GM13976 (cell line): ENCODE results near the gene ATRIP.

ENCODE experiments used
- DNase-seq: peaks from one replicate; pipeline ENCODE4 v3.0.0; 2012; ENCODE audit warnings: low spot score
- CTCF ChIP-seq: IDR thresholded peaks from 2 replicates; pipeline ENCODE4 v1.5.1; 2012; ENCODE audit warnings: borderline replicate concordance, mild to moderate bottlenecking; ENCODE audit not compliant: insufficient read depth; ENCODE audit errors: extremely low read depth, missing control alignments, control extremely low read depth
- in situ Hi-C: fragments of 300-500 bp; cut with MboI; formaldehyde crosslinking; loops from one replicate; pipeline ENCODE4 v1.12.0; 2022; ENCODE audit warnings: low sequenced_read_pairs, mixed read lengths, inconsistent platforms; ENCODE audit not compliant: unreplicated experiment

Gene ATRIP

DNA sequence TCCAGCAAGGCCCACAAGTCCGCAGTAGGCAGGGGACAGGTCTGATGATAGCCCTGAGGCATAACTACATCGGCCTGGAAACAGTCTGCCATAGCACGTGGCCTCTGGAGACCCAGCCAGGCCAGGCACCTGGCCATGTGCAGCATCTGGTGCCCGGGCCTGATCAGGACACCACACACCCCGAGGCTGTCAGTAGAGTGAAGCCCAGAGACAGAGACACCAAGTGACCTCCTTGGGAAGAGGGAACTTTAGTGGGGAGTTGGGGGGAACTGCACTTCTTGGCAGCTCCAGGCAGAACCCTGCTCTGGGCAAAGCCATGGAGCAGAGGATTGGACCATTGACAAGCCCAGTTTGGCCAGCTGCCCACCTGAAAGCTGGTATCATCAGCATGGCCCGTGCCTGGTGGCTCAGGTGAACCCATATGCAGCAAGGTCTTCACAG is 56.2 kb downstream of the ATRIP start:
- in situ Hi-C loops = no loop called here
- DNase-seq = no peak
- no peak for TF ChIP-seq CTCF

DNA sequence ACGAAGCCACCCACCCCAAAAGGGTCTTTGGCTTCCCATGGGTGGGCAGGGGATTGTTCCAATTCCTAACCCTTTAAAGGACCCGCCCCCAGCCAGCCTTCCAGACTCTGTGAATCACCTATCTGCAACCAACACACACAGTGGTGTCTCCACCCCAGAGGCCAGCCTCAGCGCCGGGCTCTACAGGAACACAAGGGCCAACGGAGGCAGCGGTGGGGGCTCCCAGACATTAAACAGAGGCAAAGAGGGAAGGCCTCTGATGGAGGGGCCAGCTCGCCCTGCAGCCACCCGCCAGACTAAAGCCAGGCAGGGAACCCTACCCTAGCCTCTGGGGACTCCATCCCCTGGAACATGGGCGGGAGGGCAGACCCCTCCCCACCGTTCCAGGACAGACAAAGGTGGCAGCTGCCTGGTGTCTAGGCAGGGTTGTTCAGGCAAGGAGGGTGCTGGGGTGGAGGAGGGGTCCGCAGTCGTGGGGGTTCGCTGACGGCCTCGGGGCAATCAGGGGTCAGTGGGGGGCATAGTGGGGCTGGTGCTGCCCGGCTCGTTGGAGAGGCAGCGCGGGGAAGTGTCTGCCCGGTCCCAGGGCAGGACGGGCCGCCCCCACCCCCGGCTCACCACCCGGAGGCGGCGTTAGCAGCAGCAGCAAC is 57.0 kb downstream of the ATRIP start:
- peak; percentile 27 for DNase-seq
- no peak for TF ChIP-seq CTCF
- in situ Hi-C loops = no loop called here

DNA sequence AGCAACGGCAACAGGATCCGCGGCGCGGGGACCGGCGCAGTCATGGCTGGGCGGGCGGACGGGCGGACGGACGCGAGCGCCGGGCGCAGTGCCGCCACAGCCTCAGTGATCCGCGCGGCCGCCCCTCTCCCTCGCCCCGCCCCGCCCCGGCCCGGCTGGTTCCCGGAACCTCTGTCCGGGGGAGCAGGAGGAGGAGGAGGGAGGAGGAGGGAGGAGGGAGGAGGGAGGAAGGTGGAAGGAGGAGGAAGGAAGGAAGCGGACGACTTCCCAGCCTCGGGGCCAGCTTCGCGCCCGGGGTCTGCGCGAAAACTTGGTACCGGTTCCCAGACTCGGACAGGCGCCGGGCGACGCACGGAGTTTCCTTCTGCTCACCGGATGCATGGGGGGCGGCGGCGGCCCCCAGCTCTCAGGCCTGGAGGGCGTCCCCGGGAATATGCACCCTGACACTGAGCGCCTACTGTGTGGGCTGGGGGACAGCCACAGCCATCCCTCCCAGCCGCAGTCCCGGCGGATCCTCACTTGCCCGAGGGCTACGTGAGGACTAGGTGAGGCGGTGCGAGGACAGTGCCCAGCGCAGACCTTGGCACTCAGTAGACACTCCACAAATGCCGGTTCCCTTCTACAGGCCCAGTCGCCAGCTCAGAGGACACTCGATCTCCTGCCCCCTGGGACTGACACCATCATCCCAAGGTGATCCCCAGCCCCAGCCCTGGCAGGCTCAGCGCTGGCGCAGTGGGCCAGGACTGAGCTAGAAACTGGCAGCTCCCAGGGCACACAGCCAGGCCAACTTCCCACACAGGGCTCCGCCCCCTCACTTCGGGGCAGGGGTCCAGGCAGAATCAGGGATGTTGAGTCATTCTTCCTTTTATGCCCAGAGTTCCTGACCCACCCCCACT is 57.8 kb downstream of the ATRIP start, which contains the start of gene SHISA5:
SHISA5 (minus strand) TSS at position 124 of the 896 bp plus-strand sequence; CDS start at position 44, 80 bp downstream.
- TF ChIP-seq CTCF = no peak
- in situ Hi-C loops = no loop called here
- DNase-seq = peak; percentile 82

- no peak for DNase-seq
- no peak for TF ChIP-seq CTCF
Observed at GRCh38 chr3:48505146-48505545, 58.6 kb downstream of the ATRIP start.

DNA sequence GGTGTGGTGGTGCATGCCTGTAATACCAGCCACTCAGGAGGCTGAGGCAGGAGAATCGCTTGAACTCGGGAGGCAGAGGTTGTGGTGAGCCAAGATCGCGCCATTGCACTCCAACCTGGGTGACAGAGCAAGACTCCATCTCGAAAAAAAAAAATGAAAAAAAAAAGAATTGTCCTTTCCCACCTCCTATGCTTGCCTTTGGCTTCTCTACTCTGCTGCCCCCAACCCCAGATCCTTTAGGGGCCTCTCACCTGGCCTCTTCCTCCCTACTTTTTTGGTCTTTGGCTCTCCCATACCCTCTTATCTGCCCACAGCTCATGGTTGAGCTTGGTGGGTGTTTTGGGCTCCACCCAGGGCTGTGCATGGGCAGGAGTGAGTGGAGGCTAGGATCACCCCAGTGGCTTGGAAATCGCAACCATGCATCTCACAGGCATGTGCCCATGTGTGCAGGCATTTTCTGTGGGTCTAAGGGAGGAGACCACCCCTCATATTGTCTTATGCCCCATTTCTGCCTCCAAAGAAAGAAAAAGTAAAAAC is 59.5 kb downstream of the ATRIP start:
- no peak for DNase-seq
- in situ Hi-C loops = no loop called here
- no peak for TF ChIP-seq CTCF

More at GRCh38 chr3:48505146-48505545, 58.6 kb downstream of the ATRIP start:
- in situ Hi-C loops = no loop called here

GRCh38 chr3:48507256-48508061 is 60.9 kb downstream of the ATRIP start:
- DNase-seq = peak; percentile 82
- in situ Hi-C loops = no loop called here
- TF ChIP-seq CTCF = peak; percentile 67
